BE2C (cell line): Measurements from ENCODE around the gene ABTB2.

ENCODE experiments used
- DNase-seq: peaks from one replicate; pipeline ENCODE4 v3.0.0-alpha.2; 2020
- H3K27me3 ChIP-seq: fragments of 250-450 bp; sonication (Bioruptor Pico); 2 replicates; pipeline ENCODE4 v1.5.1; 2020; ENCODE audit warnings: mild to moderate bottlenecking
- H3K36me3 ChIP-seq: fragments of 250-450 bp; sonication (Bioruptor Pico); 2 replicates; pipeline ENCODE4 v1.5.1; 2020; ENCODE audit warnings: mild to moderate bottlenecking
- H3K4me1 ChIP-seq: fragments of 250-450 bp; sonication (Bioruptor Pico); 2 replicates; pipeline ENCODE4 v1.5.1; 2020
- H3K4me3 ChIP-seq: 2 replicates; pipeline ENCODE4 v1.5.1; 2011; ENCODE audit warnings: low read depth, low read length
- H3K9me3 ChIP-seq: fragments of 250-450 bp; sonication (Bioruptor Pico); 2 replicates; pipeline ENCODE4 v1.5.1; 2020
- CTCF ChIP-seq: IDR thresholded peaks from 2 replicates; pipeline ENCODE4 v1.5.1; 2012; ENCODE audit warnings: mild to moderate bottlenecking, low read depth, low read length

The ABTB2 gene

DNA sequence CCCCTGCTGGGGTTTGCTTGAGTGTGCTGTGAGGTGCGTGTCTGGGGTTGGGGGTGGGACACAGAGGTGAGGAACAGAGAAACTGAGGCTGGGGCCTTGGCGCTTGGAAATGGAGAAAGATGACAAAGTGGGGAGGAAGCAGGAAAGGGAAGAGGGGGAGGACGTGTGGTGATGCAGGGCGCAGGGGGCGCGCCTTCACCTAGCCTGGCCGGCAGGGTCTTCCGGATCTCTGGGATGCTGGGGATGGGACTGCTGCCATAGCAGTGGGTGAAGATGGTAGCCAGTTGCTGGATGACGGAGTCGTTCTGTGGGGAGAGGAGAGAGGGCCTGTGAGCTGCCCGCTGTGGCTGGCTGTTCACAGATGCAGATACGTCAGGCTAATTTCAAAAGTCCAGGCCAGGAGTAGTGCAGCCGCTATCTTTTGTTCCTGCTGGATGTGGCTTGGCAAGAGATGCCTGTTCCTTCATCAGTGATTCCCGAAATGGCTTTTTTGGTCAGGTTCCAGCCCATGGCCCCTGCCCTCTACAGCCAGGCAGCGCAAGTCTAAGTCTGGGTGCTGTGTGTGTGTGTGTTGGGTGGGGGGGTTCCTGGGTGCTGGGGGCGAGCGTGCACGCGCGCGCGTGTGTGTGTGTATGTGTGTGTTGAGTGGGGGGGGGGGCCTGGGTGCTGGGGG, 197.6 kb downstream of the ABTB2 start:
- Histone ChIP-seq H3K36me3 (no peaks in the 10 kb centered on the region), H3K4me1 (peaks cover 8% of the 10 kb centered on the region), H3K4me3 (peak overlapping the region; percentile 19; the same call in 1 of the 2 replicates), H3K27me3 (no peaks in the 10 kb centered on the region), H3K9me3 (no peaks in the 10 kb centered on the region)
- peak; percentile 75 for DNase-seq
- TF ChIP-seq CTCF = no peak

DNA sequence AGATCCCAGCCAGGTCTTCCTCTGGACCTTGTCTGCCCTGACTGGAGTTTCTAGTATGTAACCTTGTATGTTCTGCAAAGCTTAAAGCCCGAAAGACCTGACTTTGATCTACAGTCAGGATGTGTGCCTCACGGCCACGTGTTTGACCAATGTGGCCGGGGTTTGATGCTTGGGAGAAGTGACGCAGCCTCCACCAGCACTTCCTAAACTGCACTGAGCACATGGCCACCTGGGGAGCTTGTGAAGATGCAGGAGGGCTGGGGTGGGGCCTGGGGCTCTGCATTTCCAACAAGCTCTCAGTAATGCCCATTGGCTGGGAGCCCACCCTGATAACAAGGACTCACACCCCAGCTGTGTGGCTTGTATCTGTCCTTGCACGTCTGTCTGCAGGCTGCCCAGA, 199.1 kb downstream of the ABTB2 start:
- Histone ChIP-seq H3K27me3 (no peaks in the 10 kb centered on the region), H3K4me1 (peaks cover 8% of the 10 kb centered on the region), H3K4me3 (no peak overlapping the region), H3K36me3 (no peaks in the 10 kb centered on the region), H3K9me3 (no peaks in the 10 kb centered on the region)
- TF ChIP-seq CTCF = no peak
- no peak for DNase-seq

DNA sequence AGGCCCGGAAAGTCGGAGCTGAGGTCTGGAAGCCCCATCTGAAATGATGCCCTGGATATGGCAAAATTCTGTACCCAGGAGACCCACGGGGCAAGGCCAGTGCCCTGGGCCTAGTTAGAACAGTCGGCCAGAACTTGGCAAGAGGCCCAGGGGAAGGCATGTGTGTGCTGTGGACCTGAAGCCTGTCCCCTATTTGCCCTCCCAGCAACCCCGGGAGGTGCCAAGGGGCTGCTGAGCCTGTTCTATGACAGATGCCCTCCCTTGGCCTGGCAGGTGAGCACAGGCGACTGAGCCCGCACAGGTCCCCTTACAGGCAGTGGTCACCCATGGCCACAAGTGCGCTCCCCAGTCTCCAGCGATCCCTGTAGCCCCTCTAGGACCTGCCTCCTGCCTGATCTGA, 200.6 kb downstream of the ABTB2 start:
- Histone ChIP-seq H3K4me3 (no peak overlapping the region), H3K9me3 (no peaks in the 10 kb centered on the region), H3K36me3 (0 out of 2 replicates have a peak, but pooled peaks cover under 1% of the 10 kb centered on the region), H3K27me3 (no peaks in the 10 kb centered on the region), H3K4me1 (peaks cover 8% of the 10 kb centered on the region)
- peak; percentile 37 for DNase-seq
- no peak for TF ChIP-seq CTCF

DNA sequence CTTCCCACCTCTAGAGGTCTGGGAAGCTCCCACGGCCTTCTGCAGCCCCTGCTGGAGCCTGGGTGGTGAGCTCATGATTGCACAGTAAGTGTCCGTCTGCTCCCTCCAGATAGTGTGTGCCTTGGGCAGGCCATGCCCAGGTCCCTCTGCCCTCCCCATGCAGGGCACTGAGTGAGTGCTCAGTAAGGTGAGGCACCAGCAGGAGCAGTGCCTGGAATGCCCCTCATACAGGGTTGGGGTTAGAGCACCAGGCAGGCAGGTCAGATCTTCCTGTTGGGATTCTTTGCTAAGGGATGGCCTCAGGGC, 202.1 kb downstream of the ABTB2 start:
- H3K4me3 ChIP-seq = no peak overlapping the region
- peaks cover 3% of the 10 kb centered on the region; the same call in 1 of the 2 replicates for H3K36me3 ChIP-seq
- no peaks in the 10 kb centered on the region for H3K9me3 ChIP-seq
- H3K4me1 ChIP-seq = peaks cover 8% of the 10 kb centered on the region
- no peak for TF ChIP-seq CTCF
- no peak for DNase-seq
- no peaks in the 10 kb centered on the region for H3K27me3 ChIP-seq

DNA sequence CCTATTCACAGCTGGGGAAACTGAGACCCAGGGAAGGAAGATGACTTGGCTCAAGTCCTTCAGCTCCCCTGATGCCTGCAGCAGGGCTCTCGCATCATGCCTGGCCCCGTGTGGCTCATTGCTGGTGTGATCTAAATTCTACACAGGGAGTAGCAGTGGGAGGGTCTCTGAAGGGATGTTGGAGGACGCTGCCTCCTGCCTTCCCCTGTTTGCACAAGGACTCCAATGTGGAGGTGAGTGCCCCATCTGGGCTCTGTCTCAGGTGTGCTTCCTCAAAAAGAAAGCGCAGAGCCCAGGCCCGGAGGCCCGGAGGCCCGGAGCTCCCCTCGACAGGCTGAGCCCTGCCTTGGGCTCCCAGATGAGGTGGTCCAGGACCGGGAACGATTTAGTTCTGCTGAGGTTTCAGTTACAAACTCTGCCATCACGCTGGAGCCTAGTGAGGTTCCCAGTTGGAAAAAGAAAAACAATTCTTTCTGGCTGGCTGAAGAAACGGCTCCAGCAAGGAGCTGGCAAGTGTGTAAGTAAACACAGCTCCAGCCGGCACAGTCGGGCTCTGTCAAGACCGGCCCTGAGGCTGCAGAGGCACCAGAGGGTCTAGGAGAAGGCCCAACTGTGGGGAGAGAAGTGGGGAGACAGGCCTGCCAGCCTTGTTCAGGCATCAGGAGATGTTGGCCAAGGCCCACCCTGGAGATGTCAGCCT, 202.6 kb downstream of the ABTB2 start:
- H3K4me3 ChIP-seq = no peak overlapping the region
- H3K27me3 ChIP-seq = no peaks in the 10 kb centered on the region
- peaks cover 10% of the 10 kb centered on the region for H3K4me1 ChIP-seq
- peaks cover 3% of the 10 kb centered on the region; the same call in 1 of the 2 replicates for H3K36me3 ChIP-seq
- TF ChIP-seq CTCF = no peak
- no peak for DNase-seq
- H3K9me3 ChIP-seq = no peaks in the 10 kb centered on the region
